Muscle of leg (tissue), 11 donors: Measurements from ENCODE around the gene RAMP1. TPM values are rescaled to one million over a fixed set of nuclear protein-coding genes. Genes with fewer than 3 reads are reported as not detected.

Source experiments
- DNase-seq: peaks from one replicate; pipeline ENCODE4 v3.0.0; 2013
- H3K27ac ChIP-seq: one replicate; pipeline ENCODE4 v1.5.1; 2013; ENCODE audit warnings: mild to moderate bottlenecking, low read length, control low read depth
- H3K27me3 ChIP-seq: one replicate; pipeline ENCODE4 v1.6.1; 2013; ENCODE audit warnings: low read length; ENCODE audit not compliant: control insufficient read depth, insufficient read depth
- H3K36me3 ChIP-seq: one replicate; pipeline ENCODE4 v1.6.1; 2013; ENCODE audit warnings: low read length; ENCODE audit not compliant: control insufficient read depth, insufficient read depth
- H3K4me1 ChIP-seq: one replicate; pipeline ENCODE4 v1.6.1; 2013; ENCODE audit warnings: low read length; ENCODE audit not compliant: control insufficient read depth, insufficient read depth
- H3K4me3 ChIP-seq: one replicate; pipeline ENCODE4 v1.5.1; 2013; ENCODE audit warnings: low read length, control low read depth
- H3K9me3 ChIP-seq: replicated peaks from 2 replicates; pipeline ENCODE4 v1.6.1; 2013; ENCODE audit warnings: low read depth, low read length; ENCODE audit not compliant: control insufficient read depth
- WGBS: methylation state at CpG from one replicate; pipeline ENCODE4 v1.1.5; 2013; ENCODE audit warnings: missing lambda C conversion rate; ENCODE audit not compliant: insufficient coverage; 5-methylcytosine and 5-hydroxymethylcytosine counted together
- polyA plus RNA-seq, 8 donors: library from polyadenylated mRNA; unstranded; fragments of 120-200 nt; gene quantifications; one replicate each; pipeline versions ENCODE4 v1.2.1 to v1.2.3, GENCODE V29; 2013; ENCODE audit warnings: inconsistent platforms in 1 of 8, low replicate concordance in 1 of 8; ENCODE audit not compliant: insufficient read length in 8 of 8, insufficient read depth in 1 of 8
- total RNA-seq: library from RNA; stranded (reverse); fragments of 120-200 nt; gene quantifications from one replicate; pipeline ENCODE4 v1.2.4, GENCODE V29; 2013

RAMP1 gene
- total and polyA plus RNA-seq, 9 donors = 25.7 to 62.6 (median 41.9) TPM

DNA sequence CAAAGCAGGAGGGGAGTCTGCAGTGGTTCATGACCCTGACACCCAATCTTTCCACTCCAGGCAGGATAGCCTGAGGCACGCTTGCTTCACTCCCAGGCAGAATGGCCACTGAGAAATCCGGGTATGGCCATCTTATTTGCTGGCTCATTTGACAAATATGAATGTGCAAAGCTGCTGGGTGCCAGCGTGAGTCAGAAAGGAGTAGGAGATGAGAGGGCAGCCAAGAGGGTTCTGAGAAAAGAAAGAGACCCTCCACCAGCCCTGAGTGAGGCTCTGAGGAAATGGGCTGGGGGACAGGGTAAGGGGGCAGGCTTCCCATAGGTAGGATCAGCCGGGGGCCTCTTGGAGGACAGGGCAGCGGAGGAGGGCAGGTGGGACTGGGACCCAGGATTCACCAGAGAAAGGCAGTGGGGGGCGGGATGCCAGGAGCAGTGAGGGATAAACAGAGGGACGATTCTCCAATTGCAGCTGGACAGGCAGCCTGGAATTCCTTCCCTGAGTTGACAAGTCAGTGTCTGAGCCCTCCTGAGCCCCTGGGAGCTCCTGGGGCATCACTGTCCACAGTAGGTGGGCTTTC, 15.2 kb downstream of the RAMP1 start:
- WGBS = 78% methylated on average over 7 of the region's 7 CpGs
- H3K9me3 ChIP-seq = no peaks in the 10 kb centered on the region
- H3K27me3 ChIP-seq = no peaks in the 10 kb centered on the region
- no peak overlapping the region for H3K27ac ChIP-seq
- no peak overlapping the region for H3K4me3 ChIP-seq
- no peaks in the 10 kb centered on the region for H3K36me3 ChIP-seq
- peaks cover 16% of the 10 kb centered on the region for H3K4me1 ChIP-seq
- no peak for DNase-seq

DNA sequence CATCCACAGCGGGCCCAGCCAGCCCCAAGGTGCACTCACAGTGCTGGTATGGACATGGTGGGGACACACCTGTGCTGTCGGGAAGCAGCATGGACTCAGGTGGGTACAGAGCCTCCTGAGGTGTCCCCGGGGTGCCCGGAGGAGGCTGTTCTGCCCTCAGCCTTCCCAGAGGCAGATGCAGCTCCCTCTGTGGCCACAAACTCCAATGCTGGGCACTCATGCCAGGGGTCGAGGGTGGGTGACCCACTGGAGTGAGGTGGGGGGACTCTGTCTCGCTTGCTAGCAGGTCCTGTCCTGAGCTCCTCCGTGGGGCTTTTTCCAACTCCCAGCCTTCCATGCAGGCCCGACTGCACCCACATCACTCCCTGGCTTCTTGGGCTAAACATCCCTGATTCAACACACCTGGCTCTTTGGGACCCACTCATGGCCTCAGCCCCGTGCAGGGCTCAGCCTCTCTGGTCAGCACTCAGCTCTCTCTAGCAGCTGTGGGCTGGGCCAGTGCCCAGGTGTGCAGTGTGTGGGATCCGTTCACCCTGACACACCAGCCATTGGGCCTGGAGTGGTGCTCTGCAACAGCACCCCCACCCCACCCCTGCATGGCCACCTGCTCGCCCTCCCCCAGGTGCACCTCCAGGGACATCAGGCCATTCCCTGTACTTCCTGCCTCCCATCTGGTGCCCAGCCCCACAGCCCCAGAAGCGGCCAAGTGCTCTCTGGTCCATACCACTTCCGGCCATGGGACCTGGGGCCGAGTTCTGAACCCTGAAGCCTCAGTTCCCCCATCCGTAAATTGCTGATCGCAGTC, 16.0 kb downstream of the RAMP1 start:
- Histone ChIP-seq H3K4me3 (no peak overlapping the region), H3K36me3 (no peaks in the 10 kb centered on the region), H3K4me1 (peaks cover 16% of the 10 kb centered on the region), H3K27ac (no peak overlapping the region), H3K9me3 (no peaks in the 10 kb centered on the region), H3K27me3 (no peaks in the 10 kb centered on the region)
- WGBS = 86% methylated on average over 12 of the region's 16 CpGs
- DNase-seq = no peak

- no peak for DNase-seq
These were observed 16.7 kb downstream of the RAMP1 start for GRCh38 chr2:237876061-237876526.

DNA sequence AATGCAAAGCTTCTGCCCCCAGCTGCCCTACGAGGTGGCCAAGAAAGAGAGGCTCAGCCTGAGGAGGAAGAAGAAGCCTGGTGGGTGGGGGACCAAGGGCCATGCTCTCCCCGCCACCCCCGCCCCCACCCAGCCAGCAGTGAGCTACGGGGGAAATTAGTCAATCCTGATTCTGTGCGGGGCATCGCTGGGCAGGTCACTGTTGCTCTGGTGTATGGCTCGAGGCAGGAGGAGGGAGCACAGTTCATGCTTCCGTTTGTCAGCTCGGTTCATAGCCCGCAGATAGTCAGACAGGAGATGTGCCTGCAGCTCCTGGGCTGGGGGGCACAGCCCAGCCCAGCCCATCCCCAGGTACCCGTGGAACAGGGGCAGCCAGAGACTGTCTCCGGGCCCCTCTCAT, 17.1 kb downstream of the RAMP1 start:
- Histone ChIP-seq H3K27me3 (no peaks in the 10 kb centered on the region), H3K27ac (no peak overlapping the region), H3K4me1 (peaks cover 13% of the 10 kb centered on the region), H3K4me3 (no peak overlapping the region), H3K9me3 (no peaks in the 10 kb centered on the region), H3K36me3 (no peaks in the 10 kb centered on the region)
- DNase-seq = no peak
- 89% methylated on average over 10 of the region's 12 CpGs for WGBS

More at GRCh38 chr2:237876061-237876526, 16.7 kb downstream of the RAMP1 start:
- WGBS = 76% methylated on average over 9 of the region's 14 CpGs
- no peak overlapping the region for H3K27ac ChIP-seq
- no peaks in the 10 kb centered on the region for H3K9me3 ChIP-seq
- peaks cover 15% of the 10 kb centered on the region for H3K4me1 ChIP-seq
- H3K4me3 ChIP-seq = no peak overlapping the region
- no peaks in the 10 kb centered on the region for H3K27me3 ChIP-seq
- H3K36me3 ChIP-seq = no peaks in the 10 kb centered on the region

DNA sequence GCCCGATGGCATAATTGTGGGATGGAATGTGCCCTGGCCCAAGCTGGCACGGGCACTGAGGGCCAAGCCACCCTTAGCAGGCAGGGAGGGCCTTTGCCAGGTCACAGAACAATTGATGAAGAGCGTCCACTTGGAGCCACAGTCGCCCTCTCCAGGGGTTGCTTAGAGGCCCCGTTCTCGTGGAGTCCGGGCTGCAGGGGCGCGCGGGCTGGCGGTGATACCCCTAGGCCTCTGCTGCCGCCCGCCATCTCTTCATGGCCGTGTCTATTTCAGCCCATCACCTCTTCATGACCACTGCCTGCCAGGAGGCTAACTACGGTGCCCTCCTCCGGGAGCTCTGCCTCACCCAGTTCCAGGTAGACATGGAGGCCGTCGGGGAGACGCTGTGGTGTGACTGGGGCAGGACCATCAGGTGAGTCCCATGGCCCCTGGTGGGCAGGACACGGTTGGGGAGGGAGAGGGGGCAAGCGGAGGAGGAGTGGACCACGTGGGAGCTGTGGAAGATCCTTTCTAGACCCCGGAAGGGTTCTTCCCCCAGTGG, 17.6 kb downstream of the RAMP1 start:
- Histone ChIP-seq H3K4me1 (peaks cover 13% of the 10 kb centered on the region), H3K36me3 (no peaks in the 10 kb centered on the region), H3K4me3 (no peak overlapping the region), H3K9me3 (no peaks in the 10 kb centered on the region), H3K27me3 (no peaks in the 10 kb centered on the region), H3K27ac (no peak overlapping the region)
- 90% methylated on average over 23 of the region's 23 CpGs for WGBS
- no peak for DNase-seq

GRCh38 chr2:237877576-237878307, 18.3 kb downstream of the RAMP1 start:
- peaks cover 13% of the 10 kb centered on the region for H3K4me1 ChIP-seq
- no peaks in the 10 kb centered on the region for H3K27me3 ChIP-seq
- H3K27ac ChIP-seq = no peak overlapping the region
- H3K36me3 ChIP-seq = no peaks in the 10 kb centered on the region
- H3K4me3 ChIP-seq = no peak overlapping the region
- 88% methylated on average over 25 of the region's 25 CpGs for WGBS
- H3K9me3 ChIP-seq = no peaks in the 10 kb centered on the region
- DNase-seq = no peak

GRCh38 chr2:237878321-237879057, 19.1 kb downstream of the RAMP1 start:
- no peak for DNase-seq
- Histone ChIP-seq H3K27me3 (no peaks in the 10 kb centered on the region), H3K4me1 (peaks cover 6% of the 10 kb centered on the region), H3K4me3 (no peak overlapping the region), H3K27ac (no peak overlapping the region), H3K36me3 (no peaks in the 10 kb centered on the region), H3K9me3 (no peaks in the 10 kb centered on the region)
- 72% methylated on average over 9 of the region's 14 CpGs for WGBS

- Histone ChIP-seq H3K4me3 (no peak overlapping the region), H3K36me3 (no peaks in the 10 kb centered on the region), H3K4me1 (peaks cover under 1% of the 10 kb centered on the region), H3K9me3 (no peaks in the 10 kb centered on the region), H3K27ac (no peak overlapping the region), H3K27me3 (no peaks in the 10 kb centered on the region)
- no peak for DNase-seq
- no CpG with 5 or more reads among the region's 5 CpGs for WGBS
These were observed 19.6 kb downstream of the RAMP1 start for GRCh38 chr2:237879058-237879430.

- Histone ChIP-seq H3K27me3 (no peaks in the 10 kb centered on the region), H3K27ac (no peak overlapping the region), H3K36me3 (no peaks in the 10 kb centered on the region), H3K4me3 (no peak overlapping the region), H3K9me3 (no peaks in the 10 kb centered on the region), H3K4me1 (peaks cover 6% of the 10 kb centered on the region)
- 92% methylated on average over 11 of the region's 12 CpGs for WGBS
- no peak for DNase-seq
These were observed 20.7 kb downstream of the RAMP1 start for GRCh38 chr2:237879991-237880560.
